T-helper 9 cell (primary cell): ENCODE results near the gene KRTAP10-9.
A peak's percentile ranks its signal among the peaks of the same experiment; 100 is the strongest.
"Not testable (repeated sequence)": the region's sequence is repeated elsewhere in the genome, so short reads cannot be mapped to it uniquely, and the experiment has no call there.

ENCODE experiments used
- DNase-seq: peaks from one replicate; pipeline ENCODE4 v3.0.0-alpha.2; 2020

KRTAP10-9 gene

GRCh38 chr21:44644878-44645277 is 18.0 kb downstream of the KRTAP10-9 start:
- no peak for DNase-seq

- DNase-seq, result not testable (repeated sequence)
These were observed 19.7 kb downstream of the KRTAP10-9 start, which contains the start of gene KRTAP10-11 for GRCh38 chr21:44646366-44647221. Gene KRTAP10-11, plus strand, starts transcription at chr21:44646414. Its CDS starts 45 bp downstream, at chr21:44646459.

GRCh38 chr21:44647222-44647552 is 20.3 kb downstream of the KRTAP10-9 start:
- no peak for DNase-seq

GRCh38 chr21:44648557-44649311 is 21.8 kb downstream of the KRTAP10-9 start:
- no peak for DNase-seq

- no peak for DNase-seq
These were observed 22.7 kb downstream of the KRTAP10-9 start for GRCh38 chr21:44649521-44650100.

- DNase-seq, result no peak
These were observed 23.5 kb downstream of the KRTAP10-9 start for GRCh38 chr21:44650265-44650972.

GRCh38 chr21:44650973-44651675 is 24.2 kb downstream of the KRTAP10-9 start:
- no peak for DNase-seq

- DNase-seq, result no peak
These were observed 26.2 kb downstream of the KRTAP10-9 start for GRCh38 chr21:44653123-44653522.

GRCh38 chr21:44653656-44654575 is 27.0 kb downstream of the KRTAP10-9 start:
- peak; percentile 62 for DNase-seq

- no peak for DNase-seq
These were observed 27.8 kb downstream of the KRTAP10-9 start, which contains the start of gene KRTAP12-4 for GRCh38 chr21:44654576-44655175. Gene KRTAP12-4, minus strand, starts transcription at chr21:44654659. Its CDS starts 45 bp downstream, at chr21:44654614.

- DNase-seq, result no peak
These were observed 30.0 kb downstream of the KRTAP10-9 start for GRCh38 chr21:44656868-44657267.

GRCh38 chr21:44657635-44658540 is 31.0 kb downstream of the KRTAP10-9 start, which contains the start of gene KRTAP12-3:
Gene KRTAP12-3, plus strand, starts transcription at chr21:44657932. Its CDS starts 48 bp downstream, at chr21:44657980.
- DNase-seq, result peak; percentile 54

GRCh38 chr21:44658541-44658910 is 31.6 kb downstream of the KRTAP10-9 start:
- no peak for DNase-seq

GRCh38 chr21:44658913-44659595 is 32.2 kb downstream of the KRTAP10-9 start:
- no peak for DNase-seq

GRCh38 chr21:44661567-44661966 is 34.7 kb downstream of the KRTAP10-9 start:
- not testable (repeated sequence) for DNase-seq

GRCh38 chr21:44664691-44665090 is 37.8 kb downstream of the KRTAP10-9 start:
- DNase-seq, result no peak

- no peak for DNase-seq
These were observed 39.8 kb downstream of the KRTAP10-9 start, which contains the start of gene KRTAP12-2 for GRCh38 chr21:44666401-44667320. Gene KRTAP12-2, minus strand, starts transcription at chr21:44666927. Its CDS starts 41 bp downstream, at chr21:44666886.
